Breast epithelium (tissue), 3 donors: Measurements from ENCODE around the gene GPER1.

Experiments used
- CTCF ChIP-seq, 3 donors: fragments of 450-650 bp; IDR thresholded peaks; one replicate each; pipeline ENCODE4 v1.5.1; 2016 to 2017; ENCODE audit warnings: antibody characterized with exemption in 3 of 3, mild to moderate bottlenecking in 3 of 3, moderate library complexity in 3 of 3
- POLR2A ChIP-seq: fragments of 450-650 bp; IDR thresholded peaks from one replicate; pipeline ENCODE4 v1.6.1; 2016; ENCODE audit warnings: antibody characterized with exemption, mild to moderate bottlenecking, moderate library complexity
- POLR2AphosphoS5 ChIP-seq, 3 donors: sonication (generic); formaldehyde crosslinking; IDR thresholded peaks; one replicate each; pipeline ENCODE4 v1.6.1; 2017; ENCODE audit warnings: antibody characterized with exemption in 3 of 3

DNA sequence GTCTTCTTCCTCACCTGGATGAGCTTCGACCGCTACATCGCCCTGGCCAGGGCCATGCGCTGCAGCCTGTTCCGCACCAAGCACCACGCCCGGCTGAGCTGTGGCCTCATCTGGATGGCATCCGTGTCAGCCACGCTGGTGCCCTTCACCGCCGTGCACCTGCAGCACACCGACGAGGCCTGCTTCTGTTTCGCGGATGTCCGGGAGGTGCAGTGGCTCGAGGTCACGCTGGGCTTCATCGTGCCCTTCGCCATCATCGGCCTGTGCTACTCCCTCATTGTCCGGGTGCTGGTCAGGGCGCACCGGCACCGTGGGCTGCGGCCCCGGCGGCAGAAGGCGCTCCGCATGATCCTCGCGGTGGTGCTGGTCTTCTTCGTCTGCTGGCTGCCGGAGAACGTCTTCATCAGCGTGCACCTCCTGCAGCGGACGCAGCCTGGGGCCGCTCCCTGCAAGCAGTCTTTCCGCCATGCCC, 4.3 kb downstream of the GPER1 start:
- TF ChIP-seq CTCF (IDR thresholded peaks at IDR 0.05) (no peak), POLR2A (no peak), POLR2AphosphoS5 (IDR thresholded peaks at IDR 0.05) (no peak)
